OCI-LY7 (cell line): ENCODE measurements around the gene TWNK. TPM values are rescaled to one million over a fixed set of nuclear protein-coding genes. Genes with fewer than 3 reads are reported as not detected.

Source experiments
- BruUV-seq: library from RNA; stranded (reverse); fragments of 400-500 nt; replicated peaks from 2 replicates; lab custom pipeline; 2021; lab: Mats Ljungman, UMichigan
- CTCF ChIA-PET: fragments of 300-600 bp; sonication (Branson Sonifier 250); formaldehyde crosslinking; loops from one replicate; lab custom pipeline; 2022; ENCODE audit warnings: antibody characterized with exemption; ENCODE audit not compliant: unreplicated experiment; lab: Charles Lee
- POLR2A ChIA-PET: fragments of 300-600 bp; sonication (Branson Sonifier 250); formaldehyde crosslinking; loops from one replicate; lab custom pipeline; 2022; ENCODE audit warnings: antibody characterized with exemption; lab: Charles Lee
- DNase-seq: peaks from one replicate; pipeline ENCODE4 v3.0.0-alpha.2; 2015; ENCODE audit warnings: low spot score
- H2AFZ ChIP-seq: fragments of 200-600 bp; sonication (generic), shearing (Covaris generic); 2 replicates; pipeline ENCODE4 v1.6.1; 2014; ENCODE audit warnings: mild to moderate bottlenecking, antibody characterized with exemption, low read length, moderate library complexity
- H3K27ac ChIP-seq: fragments of 200-600 bp; sonication (generic); 2 replicates; pipeline ENCODE4 v1.5.1; 2014; ENCODE audit warnings: mixed run types, low read depth, mild to moderate bottlenecking, moderate library complexity, low read length, inconsistent platforms; ENCODE audit not compliant: poor library complexity, severe bottlenecking
- H3K36me3 ChIP-seq: fragments of 200-600 bp; sonication (generic); 2 replicates; pipeline ENCODE4 v1.6.1; 2014; ENCODE audit warnings: mild to moderate bottlenecking, antibody characterized with exemption, low read length, moderate library complexity, mixed read lengths; ENCODE audit not compliant: insufficient read depth
- H3K4me1 ChIP-seq: fragments of 200-600 bp; sonication (generic); 2 replicates; pipeline ENCODE4 v1.5.1; 2014; ENCODE audit warnings: mild to moderate bottlenecking, low read length; ENCODE audit not compliant: insufficient read depth, poor library complexity, severe bottlenecking
- H3K4me2 ChIP-seq: fragments of 200-600 bp; sonication (generic); 2 replicates; pipeline ENCODE4 v1.6.1; 2014; ENCODE audit warnings: mild to moderate bottlenecking, low read length
- H3K4me3 ChIP-seq: fragments of 200-600 bp; sonication (generic); 2 replicates; pipeline ENCODE4 v1.5.1; 2014; ENCODE audit warnings: mild to moderate bottlenecking, low read depth, low read length; ENCODE audit not compliant: poor library complexity, severe bottlenecking
- H3K79me2 ChIP-seq: fragments of 200-600 bp; sonication (generic); 2 replicates; pipeline ENCODE4 v1.6.1; 2016; ENCODE audit warnings: low read depth, mild to moderate bottlenecking, low read length, moderate library complexity, mixed read lengths; ENCODE audit not compliant: insufficient read depth
- H3K9me2 ChIP-seq: fragments of 200-600 bp; sonication (generic); 2 replicates; pipeline ENCODE4 v1.6.1; 2016; ENCODE audit warnings: mild to moderate bottlenecking, low read length, mixed read lengths; ENCODE audit not compliant: insufficient read depth
- H3K9me3 ChIP-seq: fragments of 200-600 bp; sonication (generic); 2 replicates; pipeline ENCODE4 v1.6.1; 2014; ENCODE audit warnings: mild to moderate bottlenecking, mixed run types, low read length, mixed read lengths
- H4K20me1 ChIP-seq: fragments of 200-600 bp; sonication (generic); 2 replicates; pipeline ENCODE4 v1.6.1; 2014; ENCODE audit warnings: mild to moderate bottlenecking, antibody characterized with exemption, low read length, moderate library complexity, mixed read lengths; ENCODE audit not compliant: insufficient read depth
- EZH2phosphoT487 ChIP-seq: fragments of 200-600 bp; sonication (generic); IDR thresholded peaks from 2 replicates; pipeline ENCODE4 v1.6.1; 2018; ENCODE audit warnings: low read depth, borderline replicate concordance, mild to moderate bottlenecking, mixed run types, antibody characterized with exemption, low read length, moderate library complexity, mixed read lengths
- intact Hi-C: fragments of 100-400 bp; cut with micrococcal nuclease; formaldehyde crosslinking; loops from one replicate; pipeline ENCODE4 v1.10.0; 2022; ENCODE audit not compliant: unreplicated experiment
- total RNA-seq, 2 experiments: library from RNA; depleted of rRNA in 1 of 2; stranded (reverse); fragments of >200 nt in 1 of 2; shearing (Covaris generic) in 1 of 2; gene quantifications; 2 replicates each; pipeline ENCODE4 v1.2.3, GENCODE V29; 2014 to 2022
- TF ChIP-seq, protein P1 (sequence below): fragments of 200-600 bp; sonication (generic); conservative IDR thresholded peaks from 2 replicates; pipeline ENCODE4 v1.5.1; 2014; ENCODE audit warnings: mild to moderate bottlenecking, antibody characterized with exemption, low read length, moderate library complexity, mixed read lengths

Gene TWNK
- total RNA-seq, 2 experiments from 2014 or later: 15.8 to 21.7 TPM

DNA sequence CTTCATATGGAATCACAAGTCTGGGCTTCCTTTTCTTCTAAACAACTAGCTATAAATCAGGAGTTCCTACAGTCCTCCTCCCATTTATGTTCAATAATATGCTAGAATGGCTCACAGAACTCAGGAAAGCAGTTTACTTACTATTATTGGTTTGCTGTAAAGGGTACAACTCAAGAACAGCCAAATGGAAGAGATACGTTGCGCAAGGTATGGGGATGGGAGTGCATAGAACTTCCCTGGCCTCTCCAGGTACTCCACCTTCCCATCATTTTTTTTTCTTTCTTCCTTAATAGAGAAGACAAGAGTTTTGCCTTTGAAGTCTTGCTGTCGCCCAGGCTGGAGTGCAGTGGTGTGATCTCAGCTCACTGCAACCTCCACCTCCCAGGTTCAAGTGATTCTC, 45.1 kb upstream of the TWNK start:
- POLR2A ChIA-PET: no interaction called here

DNA sequence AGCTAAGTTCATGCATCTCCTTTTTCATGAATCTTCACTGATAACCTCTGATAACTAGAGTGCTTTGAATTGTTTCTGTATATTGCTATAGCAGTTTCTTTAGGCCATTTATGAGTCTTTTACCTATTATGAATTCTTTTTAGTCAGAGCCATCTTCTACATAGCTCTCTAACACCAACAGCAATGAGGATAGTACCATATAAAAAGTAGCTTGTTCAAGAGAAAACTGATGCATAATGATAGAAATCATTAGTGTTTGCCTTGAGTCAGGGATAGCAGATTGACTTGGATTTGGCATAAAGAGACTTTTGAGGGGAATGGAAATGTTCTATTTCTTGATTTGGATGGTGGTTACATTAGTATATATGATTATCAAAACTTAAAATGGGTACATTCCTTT, 43.8 kb upstream of the TWNK start:
- intact Hi-C loops: no loop called here
- Histone ChIP-seq H3K4me1 (no peaks in the 10 kb centered on the region), H3K27ac (no peak overlapping the region), H3K4me2 (no peak overlapping the region), H3K9me3 (no peaks in the 10 kb centered on the region), H3K9me2 (no peaks in the 10 kb centered on the region), H3K4me3 (no peak overlapping the region), H2AFZ (no peak overlapping the region), H4K20me1 (no peaks in the 10 kb centered on the region), H3K36me3 (peaks cover 97% of the 10 kb centered on the region), H3K79me2 (no peaks in the 10 kb centered on the region)
- DNase-seq: no peak
- POLR2A ChIA-PET: no interaction called here
- CTCF ChIA-PET: no interaction called here
- TF ChIP-seq, protein P1, sequence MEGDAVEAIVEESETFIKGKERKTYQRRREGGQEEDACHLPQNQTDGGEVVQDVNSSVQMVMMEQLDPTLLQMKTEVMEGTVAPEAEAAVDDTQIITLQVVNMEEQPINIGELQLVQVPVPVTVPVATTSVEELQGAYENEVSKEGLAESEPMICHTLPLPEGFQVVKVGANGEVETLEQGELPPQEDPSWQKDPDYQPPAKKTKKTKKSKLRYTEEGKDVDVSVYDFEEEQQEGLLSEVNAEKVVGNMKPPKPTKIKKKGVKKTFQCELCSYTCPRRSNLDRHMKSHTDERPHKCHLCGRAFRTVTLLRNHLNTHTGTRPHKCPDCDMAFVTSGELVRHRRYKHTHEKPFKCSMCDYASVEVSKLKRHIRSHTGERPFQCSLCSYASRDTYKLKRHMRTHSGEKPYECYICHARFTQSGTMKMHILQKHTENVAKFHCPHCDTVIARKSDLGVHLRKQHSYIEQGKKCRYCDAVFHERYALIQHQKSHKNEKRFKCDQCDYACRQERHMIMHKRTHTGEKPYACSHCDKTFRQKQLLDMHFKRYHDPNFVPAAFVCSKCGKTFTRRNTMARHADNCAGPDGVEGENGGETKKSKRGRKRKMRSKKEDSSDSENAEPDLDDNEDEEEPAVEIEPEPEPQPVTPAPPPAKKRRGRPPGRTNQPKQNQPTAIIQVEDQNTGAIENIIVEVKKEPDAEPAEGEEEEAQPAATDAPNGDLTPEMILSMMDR: no peak
- TF ChIP-seq EZH2phosphoT487: no peak
- BruUV-seq: TSS peak; percentile 39

More for the DNA sequence above, 45.1 kb upstream of the TWNK start:
- H4K20me1 ChIP-seq: no peaks in the 10 kb centered on the region
- peaks cover 97% of the 10 kb centered on the region for H3K36me3 ChIP-seq
- no peak overlapping the region for H2AFZ ChIP-seq
- no peaks in the 10 kb centered on the region for H3K4me1 ChIP-seq
- CTCF ChIA-PET: no interaction called here
- no peak overlapping the region for H3K4me3 ChIP-seq
- H3K9me3 ChIP-seq: no peaks in the 10 kb centered on the region
- no peaks in the 10 kb centered on the region for H3K9me2 ChIP-seq
- H3K27ac ChIP-seq: no peak overlapping the region
- no peak for DNase-seq
- no peaks in the 10 kb centered on the region for H3K79me2 ChIP-seq
- no peak for TF ChIP-seq EZH2phosphoT487
- TF ChIP-seq, protein P1: no peak
- H3K4me2 ChIP-seq: no peak overlapping the region
- intact Hi-C loops: no loop called here
- no TSS peak for BruUV-seq

DNA sequence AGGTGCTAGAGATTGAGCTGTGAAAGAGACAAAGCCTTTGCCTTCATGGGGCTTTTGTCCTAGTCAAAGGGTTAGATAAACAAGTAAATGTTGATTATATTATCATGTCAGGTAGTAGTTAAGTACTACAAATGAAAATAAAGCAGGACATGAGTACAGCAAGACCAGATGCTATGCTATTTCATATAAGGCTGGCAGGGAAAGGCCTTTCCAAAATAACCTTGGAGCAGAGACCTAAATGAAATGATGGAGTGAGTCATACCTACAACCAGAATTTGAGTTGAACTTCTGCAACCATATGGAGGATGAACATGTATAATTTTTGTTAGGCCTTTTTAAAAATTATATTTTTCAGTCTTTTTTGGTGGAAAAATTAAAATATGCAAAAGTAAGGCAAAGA, 41.6 kb upstream of the TWNK start:
- Histone ChIP-seq H3K9me2 (no peaks in the 10 kb centered on the region), H3K4me1 (no peaks in the 10 kb centered on the region), H3K27ac (no peak overlapping the region), H4K20me1 (no peaks in the 10 kb centered on the region), H2AFZ (no peak overlapping the region), H3K4me2 (no peak overlapping the region), H3K9me3 (no peaks in the 10 kb centered on the region), H3K36me3 (peaks cover 98% of the 10 kb centered on the region), H3K4me3 (no peak overlapping the region), H3K79me2 (no peaks in the 10 kb centered on the region)
- intact Hi-C loops: no loop called here
- TF ChIP-seq, protein P1: no peak
- no peak for TF ChIP-seq EZH2phosphoT487
- CTCF ChIA-PET: no interaction called here
- BruUV-seq: no TSS peak
- POLR2A ChIA-PET: no interaction called here
- no peak for DNase-seq
